GM12864 (cell line): Measurements from ENCODE around the gene ZNF287.

Source experiments
- DNase-seq: peaks from one replicate; pipeline ENCODE4 v3.0.0-alpha.2; 2011; ENCODE audit warnings: low read depth
- H3K4me3 ChIP-seq: 2 replicates; pipeline ENCODE4 v1.5.1; 2011; ENCODE audit warnings: mild to moderate bottlenecking, low read depth, low read length, control low read depth
- TF ChIP-seq, protein P1 (sequence below): IDR thresholded peaks from 2 replicates; pipeline ENCODE4 v1.5.1; 2011; ENCODE audit warnings: low read depth, mild to moderate bottlenecking, moderate library complexity, low read length, control low read depth, inconsistent platforms; ENCODE audit errors: missing control alignments

Gene ZNF287

DNA sequence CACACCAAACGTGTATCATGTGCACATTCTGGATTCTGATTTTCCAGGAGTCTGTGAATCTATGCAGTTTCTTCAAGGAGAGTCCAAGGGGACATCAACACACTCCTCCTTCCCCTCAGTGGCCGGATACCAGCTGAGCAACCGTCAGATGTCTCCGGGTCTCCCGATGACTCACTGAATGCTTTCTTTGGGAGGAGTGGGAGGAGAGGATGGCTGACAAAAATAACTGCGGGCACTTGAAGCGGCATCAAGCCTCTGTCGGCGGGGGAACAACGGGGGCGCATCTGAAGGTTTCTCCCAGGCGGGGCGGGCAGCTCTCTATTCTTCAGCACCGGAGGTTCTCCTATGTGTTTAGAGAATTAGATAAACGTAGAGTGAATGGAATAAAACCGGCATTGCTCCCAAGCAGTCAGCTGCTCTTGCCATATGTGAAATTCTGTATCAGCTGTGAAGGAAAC is 52.4 kb downstream of the ZNF287 start:
- H3K4me3 ChIP-seq, result no peak overlapping the region
- no peak for DNase-seq
- TF ChIP-seq, protein P1, sequence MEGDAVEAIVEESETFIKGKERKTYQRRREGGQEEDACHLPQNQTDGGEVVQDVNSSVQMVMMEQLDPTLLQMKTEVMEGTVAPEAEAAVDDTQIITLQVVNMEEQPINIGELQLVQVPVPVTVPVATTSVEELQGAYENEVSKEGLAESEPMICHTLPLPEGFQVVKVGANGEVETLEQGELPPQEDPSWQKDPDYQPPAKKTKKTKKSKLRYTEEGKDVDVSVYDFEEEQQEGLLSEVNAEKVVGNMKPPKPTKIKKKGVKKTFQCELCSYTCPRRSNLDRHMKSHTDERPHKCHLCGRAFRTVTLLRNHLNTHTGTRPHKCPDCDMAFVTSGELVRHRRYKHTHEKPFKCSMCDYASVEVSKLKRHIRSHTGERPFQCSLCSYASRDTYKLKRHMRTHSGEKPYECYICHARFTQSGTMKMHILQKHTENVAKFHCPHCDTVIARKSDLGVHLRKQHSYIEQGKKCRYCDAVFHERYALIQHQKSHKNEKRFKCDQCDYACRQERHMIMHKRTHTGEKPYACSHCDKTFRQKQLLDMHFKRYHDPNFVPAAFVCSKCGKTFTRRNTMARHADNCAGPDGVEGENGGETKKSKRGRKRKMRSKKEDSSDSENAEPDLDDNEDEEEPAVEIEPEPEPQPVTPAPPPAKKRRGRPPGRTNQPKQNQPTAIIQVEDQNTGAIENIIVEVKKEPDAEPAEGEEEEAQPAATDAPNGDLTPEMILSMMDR, result no peak

DNA sequence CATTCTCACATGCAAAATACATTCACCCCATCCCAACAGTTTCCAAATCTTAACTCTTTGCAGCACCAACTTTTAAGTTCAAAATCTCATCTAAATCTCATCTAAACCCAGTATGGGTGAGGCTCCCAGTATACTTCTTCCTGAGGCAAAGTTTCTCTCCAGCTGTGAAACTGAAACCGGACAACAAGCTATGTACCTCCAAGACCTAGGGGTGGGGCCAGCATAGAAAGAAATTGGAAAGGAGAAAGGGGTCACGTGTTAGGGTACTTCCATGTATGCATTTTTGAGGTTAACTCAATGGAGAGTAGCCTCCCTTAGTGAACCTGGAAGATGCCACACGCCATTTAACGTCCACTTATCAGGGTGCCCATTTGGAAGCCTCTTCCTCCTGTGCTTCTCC is 53.1 kb downstream of the ZNF287 start:
- TF ChIP-seq, protein P1, result no peak
- H3K4me3 ChIP-seq, result no peak overlapping the region
- DNase-seq, result no peak

DNA sequence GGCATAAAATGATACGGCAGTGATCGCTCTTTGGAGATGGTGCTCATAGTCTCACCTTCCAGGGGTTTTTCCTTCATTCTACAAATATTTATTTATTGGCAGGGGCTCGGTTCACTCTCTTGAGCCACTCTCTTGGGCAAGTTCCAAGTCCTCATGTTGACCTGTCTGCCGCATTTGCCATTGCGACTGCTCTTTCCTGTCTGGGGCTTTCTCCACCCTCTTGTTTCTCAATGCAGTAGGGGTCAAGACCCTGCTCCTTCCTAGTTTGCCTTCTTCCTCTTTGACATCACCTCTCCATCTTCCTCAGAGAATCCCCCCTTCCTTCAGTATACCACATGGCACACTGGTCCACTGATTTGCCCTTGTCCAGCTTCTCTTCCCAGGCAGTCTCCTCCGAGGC is 55.1 kb downstream of the ZNF287 start:
- no peak for DNase-seq

DNA sequence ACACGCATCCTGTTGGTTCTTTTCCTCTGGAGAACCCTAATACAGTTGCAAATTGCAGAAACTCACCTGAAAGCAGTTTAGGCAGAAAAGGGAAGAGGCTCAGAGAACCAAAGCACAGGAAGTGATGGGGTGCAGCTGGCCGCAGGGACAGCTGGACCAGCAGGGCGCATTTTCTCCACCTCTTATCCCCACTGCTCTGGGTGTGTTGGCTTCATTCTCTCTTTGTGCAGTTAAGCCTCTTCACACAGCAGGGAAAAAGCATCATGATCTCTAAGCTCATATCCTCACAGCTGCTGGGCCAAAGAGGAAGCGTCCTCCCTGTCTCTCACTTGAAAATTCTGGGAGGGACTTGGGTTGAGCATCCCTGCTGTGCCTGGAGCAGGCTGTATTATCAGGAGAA is 57.0 kb downstream of the ZNF287 start:
- DNase-seq, result no peak
- H3K4me3 ChIP-seq, result no peak overlapping the region
- TF ChIP-seq, protein P1, result no peak

More for the DNA sequence above, 55.1 kb downstream of the ZNF287 start:
- H3K4me3 ChIP-seq, result no peak overlapping the region
- TF ChIP-seq, protein P1, result no peak

DNA sequence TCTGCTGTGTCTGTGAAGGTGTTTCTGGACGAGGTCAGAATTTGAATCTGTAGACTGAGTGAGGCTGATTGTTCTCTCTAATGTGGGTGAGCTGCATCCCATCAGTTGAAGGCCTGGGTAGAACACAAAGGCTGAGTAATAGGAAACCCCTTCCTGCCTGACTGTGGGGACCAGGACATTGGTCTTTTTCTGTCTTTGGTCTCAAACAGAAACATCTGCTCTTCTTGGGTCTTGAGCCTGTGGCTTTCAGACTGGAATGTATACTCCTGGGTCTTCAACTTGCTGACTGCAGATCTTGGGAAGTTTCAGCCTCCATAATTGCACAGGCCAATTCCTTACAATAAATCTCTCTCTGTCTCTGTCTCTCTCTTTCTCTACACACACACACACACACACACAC is 57.4 kb downstream of the ZNF287 start:
- TF ChIP-seq, protein P1, result no peak
- H3K4me3 ChIP-seq, result no peak overlapping the region
- DNase-seq, result no peak

DNA sequence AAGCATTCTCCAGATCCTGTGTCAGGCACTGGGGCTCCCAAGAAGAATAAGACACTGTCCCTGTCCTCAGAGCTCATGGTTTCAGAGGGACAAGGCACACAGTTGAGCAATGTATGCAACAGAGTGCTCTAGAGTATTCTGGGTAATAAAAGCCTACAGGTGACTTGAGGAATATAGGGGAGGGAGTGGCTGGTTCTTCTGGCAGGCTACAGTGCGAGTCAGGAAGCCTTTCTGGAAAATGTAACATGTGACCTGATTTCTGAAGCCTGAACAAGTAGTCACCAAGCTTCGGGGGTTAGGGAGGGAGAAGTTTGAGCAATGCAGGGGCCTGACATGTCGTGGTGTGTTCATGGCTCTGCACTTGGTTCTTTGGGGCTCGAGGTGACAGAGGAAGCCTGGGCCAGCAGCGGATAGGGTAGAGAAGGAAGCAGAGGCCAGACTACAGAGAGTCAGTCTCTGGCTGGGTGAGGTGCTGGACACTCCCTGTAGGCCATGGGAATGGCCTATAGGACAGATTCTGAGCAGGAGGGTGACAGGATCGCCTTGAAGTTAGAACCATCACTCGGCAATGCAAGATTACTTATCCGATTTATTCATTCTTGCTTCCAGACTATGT is 61.0 kb downstream of the ZNF287 start:
- TF ChIP-seq, protein P1, result no peak
- H3K4me3 ChIP-seq, result no peak overlapping the region
- DNase-seq, result no peak

DNA sequence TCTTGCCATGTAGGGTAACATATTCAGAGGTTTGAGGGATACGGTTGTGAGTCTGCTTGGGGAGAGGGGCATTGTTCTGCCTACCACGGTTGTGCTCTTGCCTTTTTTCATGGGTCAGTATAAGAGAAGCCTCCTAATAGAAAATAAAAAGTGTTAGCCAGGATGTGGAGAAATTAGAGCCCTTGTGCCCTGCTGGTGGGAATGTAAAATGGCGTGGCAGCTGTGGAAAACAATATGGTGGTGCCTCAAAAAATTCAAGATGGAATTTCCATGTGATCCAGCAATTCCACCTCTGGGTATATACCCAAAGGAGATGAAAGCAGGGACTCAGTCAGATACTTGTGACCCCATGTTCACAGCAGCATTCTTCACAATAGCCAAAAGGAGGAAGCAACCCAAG is 62.8 kb downstream of the ZNF287 start:
- no peak overlapping the region for H3K4me3 ChIP-seq
- no peak for DNase-seq
- TF ChIP-seq, protein P1, result no peak
